Endometrial microvascular endothelial cells (primary cell): Measurements from ENCODE around the gene EP400. TPM values are rescaled to one million over a fixed set of nuclear protein-coding genes. Genes with fewer than 3 reads are reported as not detected.
"Not testable (repeated sequence)": the region's sequence is repeated elsewhere in the genome, so short reads cannot be mapped to it uniquely, and the experiment has no call there.

Experiments used
- in situ Hi-C: cut with HindIII; loops from 2 replicates; pipeline ENCODE4 v1.10.0; 2017; ENCODE audit warnings: low sequenced_read_pairs, low pct_unique_long_range_greater_than_20kb; ENCODE audit errors: inconsistent ontology term
- total RNA-seq: library from RNA; depleted of rRNA; stranded (reverse); fragments of >200 nt; gene quantifications from one replicate; pipeline ENCODE4 v1.2.3, GENCODE V29; 2015; ENCODE audit errors: inconsistent ontology term

EP400 gene
- total RNA-seq, 1 donor from 2014 or later = 10.0 TPM

DNA sequence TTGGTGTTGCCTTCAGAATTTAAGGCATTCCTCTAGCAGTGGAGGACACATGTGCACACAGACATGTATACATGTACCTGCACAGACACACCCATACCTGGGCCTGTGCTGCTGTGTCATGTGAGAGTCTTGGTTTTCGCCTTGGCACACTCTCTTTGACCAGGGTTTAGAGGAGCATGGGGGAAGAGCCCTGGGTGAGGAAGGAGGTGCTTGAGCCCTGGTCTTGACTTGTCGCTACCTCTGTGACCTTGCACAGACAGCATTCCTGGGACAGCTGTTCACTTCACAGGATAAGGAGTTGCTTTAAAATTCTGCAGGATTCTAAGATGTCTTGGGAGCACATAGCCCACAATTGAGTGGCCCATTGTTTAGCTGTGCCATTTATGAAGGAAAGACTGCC lies 99.7 kb downstream of the EP400 start:
- in situ Hi-C loops = no loop called here

DNA sequence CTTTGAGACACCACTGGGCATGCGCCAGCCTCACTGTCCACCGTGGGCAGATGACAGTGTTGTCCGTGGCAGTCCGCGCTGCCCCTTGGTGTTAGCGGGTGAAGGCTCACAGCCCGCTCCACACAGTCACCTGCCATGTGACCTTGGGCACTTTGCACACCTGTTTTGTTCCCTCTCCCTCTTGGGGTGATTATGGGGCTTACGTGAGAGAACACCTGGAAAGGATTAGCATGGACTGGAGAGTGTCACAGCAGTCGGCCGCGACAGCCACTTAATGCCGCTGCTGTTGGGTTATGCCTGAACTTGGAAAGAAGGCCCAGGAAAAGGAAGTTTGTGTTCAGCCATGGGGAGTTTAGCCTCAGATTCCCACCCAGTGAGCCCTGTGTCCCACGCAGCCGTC lies 100.1 kb downstream of the EP400 start:
- in situ Hi-C loops = no loop called here

DNA sequence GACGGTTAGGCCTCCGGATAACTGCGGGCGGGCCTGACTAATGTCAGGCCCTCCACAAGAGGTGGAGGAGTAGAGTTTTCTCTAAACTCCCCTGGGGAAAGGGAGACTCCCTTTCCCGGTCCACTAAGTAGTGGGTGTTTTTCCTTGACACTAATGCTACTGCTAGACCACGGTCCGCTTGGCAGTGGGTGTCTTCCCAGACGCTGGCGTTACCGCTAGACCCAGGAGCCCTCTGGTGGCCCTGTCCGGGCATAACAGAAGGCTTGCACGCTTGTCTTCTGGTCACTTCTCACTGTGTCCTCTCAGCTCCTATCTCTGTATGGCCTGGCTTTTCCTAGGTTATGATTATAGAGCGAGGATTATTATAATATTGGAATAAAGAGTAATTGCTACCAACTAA lies 102.0 kb downstream of the EP400 start:
- in situ Hi-C loops = not testable (repeated sequence)

DNA sequence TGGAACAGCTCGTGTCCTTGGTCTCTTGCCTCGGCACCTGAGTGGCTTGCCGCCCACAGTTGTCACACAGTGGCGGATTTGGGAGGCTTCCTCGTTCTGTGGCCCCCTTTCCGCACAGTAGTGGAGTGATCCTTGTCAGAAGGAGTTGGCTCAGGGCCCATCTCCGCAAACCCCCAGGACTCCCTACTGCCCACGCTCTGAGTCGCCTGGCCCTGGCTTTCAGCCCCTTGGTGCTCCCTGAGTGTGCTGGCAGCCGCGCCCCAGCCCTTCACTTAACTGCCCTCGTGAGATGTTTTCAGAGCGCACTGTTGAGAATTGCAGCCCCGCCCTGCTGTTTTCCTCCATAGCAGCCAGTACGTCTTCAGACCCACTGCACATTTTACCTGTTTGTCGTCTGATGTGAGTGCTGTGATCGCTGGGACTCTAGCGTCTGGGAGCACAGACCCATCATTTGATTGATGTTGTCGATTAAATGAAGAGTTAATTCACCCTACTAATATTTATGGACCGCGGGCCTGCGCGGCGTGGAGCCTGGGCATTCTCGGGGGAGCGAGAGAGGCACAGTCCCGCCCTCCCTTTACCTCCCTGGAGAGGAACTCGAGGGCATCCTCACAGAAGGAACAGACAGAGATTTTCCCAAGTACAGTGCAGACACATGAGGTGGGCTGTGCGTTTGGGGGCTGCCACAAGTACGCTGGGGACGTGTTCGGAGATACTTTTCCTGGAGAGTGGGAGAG lies 102.6 kb downstream of the EP400 start:
- in situ Hi-C loops = no loop called here

DNA sequence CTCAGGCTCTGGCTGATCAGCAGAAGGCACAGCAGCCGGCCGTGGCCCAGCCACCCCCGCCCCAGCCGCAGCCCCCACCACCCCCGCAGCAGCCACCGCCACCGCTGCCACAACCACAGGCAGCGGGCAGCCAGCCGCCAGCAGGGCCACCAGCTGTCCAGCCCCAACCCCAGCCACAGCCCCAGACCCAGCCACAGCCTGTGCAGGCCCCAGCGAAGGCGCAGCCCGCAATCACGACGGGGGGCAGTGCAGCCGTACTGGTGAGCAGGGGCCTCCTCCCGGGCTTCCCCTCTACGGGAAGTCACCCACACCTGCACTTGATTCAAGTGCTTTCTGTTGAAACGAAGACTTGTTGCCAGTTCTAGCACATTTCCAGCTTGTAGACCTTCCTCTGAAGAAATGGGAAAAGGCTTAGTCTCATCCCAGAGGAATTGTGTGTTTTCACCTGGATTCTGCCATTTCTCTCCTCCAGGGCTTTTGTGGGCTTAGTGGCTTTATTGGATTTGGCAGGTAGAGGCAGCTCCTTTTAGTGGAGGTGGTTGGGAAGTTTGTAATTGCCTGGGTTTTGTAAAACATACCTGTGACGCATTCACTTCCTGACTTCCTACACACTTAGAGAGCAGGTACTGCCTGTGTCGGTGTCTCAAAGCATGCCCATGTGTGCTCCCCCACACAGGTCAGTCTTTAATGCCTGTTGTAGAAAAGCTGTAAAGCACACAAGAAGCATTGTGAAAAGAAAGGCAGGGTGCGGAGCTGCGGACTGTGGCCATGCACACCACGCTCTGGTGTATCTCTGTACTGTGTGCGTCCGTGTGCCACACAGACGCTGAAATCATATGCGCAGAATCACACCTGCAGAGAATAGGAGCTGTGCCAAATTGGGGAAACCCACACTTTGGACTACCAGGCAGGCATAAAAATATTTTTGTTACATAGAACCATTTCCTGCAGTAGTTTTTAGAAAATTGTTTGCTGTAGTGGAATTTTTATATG lies 103.9 kb downstream of the EP400 start:
- in situ Hi-C loops = no loop called here

DNA sequence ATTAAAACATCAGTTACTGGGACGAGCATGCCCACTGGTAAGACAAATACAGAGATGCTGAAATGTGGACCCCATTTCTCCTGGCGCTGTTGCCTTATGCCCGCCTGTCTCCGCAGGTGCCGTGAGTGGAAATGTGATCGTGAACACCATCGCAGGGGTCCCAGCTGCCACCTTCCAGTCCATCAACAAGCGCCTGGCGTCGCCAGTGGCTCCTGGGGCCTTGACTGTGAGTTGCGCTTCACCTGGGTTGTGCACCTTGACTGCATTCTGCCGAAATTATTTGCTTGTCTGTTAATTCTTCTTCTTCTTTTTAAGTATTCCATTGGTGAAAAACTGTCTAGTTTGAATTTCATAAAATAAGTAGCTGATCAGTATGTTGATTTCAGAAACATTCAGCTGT lies 105.2 kb downstream of the EP400 start:
- in situ Hi-C loops = no loop called here

DNA sequence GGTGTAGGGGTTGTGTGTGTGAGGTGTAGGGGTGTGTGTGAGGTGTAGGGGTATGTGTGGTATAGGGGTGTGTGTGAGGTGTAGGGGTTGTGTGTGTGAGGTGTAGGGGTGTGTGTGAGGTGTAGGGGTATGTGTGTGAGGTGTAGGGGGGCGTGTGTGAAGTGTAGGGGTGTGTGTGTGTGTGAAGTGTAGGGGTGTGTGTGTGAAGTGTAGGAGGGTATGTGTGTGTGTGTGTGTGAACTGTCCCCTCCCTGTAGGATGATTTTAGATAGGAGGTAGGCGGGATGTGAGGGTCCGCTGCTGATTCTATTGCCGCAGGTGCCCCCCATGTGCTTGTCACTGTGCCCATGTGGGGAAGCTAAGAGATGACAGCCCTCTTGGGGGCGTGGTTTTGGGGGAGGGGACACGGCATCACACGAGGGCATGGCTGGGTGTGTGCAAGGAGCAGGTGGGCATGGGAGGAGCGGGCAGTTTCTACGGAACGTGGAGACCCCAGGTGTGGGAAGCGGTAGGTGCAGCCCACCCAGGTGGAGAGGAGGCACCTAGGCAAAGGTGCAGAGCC lies 105.9 kb downstream of the EP400 start:
- in situ Hi-C loops = no loop called here

DNA sequence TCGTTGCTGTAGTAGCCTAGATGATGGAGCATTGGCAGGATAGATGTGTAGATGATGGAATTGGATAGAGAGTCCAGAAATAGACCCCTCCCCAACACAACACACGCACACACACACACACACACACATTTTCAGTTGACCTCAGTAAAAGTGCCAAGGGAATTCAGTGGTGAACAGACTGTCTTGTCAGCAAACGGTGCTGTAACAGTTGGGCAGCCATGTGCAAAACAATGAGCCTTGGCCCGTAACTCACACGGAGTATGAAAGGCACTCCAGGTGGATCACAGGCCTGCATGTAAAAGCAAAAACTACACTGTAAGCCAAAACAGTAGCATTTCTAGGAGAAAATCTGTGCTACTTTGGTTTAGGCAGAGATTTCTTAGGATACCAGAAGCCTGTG lies 106.6 kb downstream of the EP400 start:
- in situ Hi-C loops = no loop called here

DNA sequence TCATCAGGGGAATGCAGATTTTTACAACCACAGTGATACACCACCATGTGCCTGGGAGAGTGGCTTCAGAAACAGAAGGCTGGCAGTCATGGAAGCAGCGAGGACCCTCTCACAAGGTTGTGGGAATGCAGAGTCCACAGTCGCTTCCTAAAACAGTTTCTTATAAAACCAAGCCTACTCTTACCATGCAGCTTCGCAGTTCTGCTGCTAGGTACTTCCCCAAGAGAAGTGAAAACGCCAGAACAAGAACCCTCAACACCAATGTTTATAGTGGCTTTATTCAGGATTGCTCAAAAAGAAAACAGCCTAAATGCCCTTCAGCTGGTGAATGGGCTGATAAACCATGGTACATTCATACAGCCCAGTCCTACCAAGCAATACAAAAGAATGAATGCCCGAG lies 107.2 kb downstream of the EP400 start:
- in situ Hi-C loops = no loop called here

DNA sequence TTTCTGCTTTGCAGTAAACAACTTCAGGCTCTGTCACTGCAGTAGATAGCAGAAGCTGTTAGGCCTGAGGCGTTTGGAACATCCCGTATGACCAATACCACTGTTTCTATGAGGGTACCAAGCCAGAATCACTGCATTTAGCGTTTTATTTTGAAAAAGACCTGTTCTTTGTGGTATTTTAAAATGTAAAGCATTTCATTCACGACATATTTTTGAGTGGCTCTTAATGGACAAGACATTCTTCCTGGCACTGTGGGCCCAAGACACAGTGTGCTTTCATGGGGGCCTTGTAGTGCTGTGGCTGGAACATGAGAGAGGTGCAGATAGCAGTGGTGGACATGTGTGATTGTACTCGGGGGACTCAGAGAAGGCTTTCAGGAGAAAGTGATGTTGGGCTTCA lies 107.9 kb downstream of the EP400 start:
- in situ Hi-C loops = no loop called here

DNA sequence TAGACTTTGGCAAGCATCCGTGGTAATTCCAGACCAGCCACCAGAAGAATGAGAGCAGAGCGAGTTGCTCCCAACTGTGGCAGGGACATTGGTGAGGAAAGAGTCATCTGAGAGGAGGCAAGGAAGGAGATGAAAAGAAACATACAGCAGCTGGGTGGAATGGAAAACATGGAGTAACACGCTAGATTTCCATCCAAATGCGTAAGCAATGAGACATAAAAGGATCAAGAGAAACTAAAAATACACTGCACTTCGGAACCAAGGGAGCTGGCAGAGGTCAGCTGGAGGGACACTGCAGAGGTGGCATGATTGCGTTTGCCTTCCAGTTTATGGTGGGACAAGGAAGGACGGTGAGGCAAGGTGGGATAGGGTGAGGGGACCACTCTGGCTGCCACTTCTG lies 111.5 kb downstream of the EP400 start:
- in situ Hi-C loops = no loop called here

DNA sequence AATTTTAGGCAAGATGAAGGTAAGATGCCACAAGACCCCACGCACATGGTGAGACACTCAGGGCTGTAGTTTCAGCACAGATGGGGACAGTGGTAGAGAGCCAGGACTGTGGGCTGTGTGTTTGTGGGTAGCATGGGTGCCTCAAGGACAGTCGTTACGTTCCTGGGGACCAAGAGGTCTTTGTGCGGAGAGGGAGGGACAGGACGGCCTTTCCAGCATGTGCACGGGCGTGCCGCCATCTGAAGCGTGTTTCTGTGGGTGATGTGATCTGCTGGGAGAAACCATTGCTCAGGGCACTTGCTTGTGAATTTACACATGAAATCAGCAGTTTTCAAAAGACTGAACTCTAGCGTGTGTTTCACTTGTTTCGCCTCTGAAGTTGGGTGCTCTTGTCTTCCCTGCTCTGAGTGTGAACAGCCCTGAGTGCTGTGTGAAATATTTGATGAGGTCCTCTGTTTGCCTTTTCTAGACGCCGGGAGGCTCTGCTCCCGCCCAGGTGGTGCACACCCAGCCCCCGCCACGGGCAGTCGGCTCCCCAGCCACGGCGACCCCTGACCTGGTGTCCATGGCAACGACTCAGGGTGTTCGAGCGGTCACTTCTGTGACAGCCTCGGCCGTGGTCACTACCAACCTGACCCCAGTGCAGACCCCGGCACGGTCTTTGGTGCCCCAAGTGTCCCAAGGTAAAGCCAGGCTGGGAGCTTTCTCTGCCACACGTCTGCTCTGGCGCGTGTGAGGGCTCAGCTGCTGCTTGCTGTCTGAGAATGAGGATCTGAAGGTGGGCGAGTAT lies 112.1 kb downstream of the EP400 start:
- in situ Hi-C loops = no loop called here

DNA sequence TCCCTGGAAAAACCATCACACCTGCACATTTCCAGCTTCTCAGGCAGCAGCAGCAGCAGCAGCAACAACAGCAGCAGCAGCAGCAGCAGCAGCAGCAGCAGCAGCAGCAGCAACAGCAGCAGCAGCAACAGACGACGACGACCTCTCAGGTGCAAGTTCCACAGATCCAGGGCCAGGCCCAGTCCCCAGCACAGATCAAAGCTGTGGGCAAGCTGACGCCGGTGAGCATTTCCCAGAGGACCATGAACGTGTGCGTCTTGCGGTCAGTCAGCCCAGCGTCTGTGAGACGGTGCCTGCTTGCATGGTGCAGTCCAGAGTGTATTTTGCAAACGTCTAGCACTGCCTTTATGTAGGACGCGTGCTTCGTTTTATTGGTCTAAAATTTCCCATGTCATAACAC lies 112.7 kb downstream of the EP400 start:
- in situ Hi-C loops = no loop called here

DNA sequence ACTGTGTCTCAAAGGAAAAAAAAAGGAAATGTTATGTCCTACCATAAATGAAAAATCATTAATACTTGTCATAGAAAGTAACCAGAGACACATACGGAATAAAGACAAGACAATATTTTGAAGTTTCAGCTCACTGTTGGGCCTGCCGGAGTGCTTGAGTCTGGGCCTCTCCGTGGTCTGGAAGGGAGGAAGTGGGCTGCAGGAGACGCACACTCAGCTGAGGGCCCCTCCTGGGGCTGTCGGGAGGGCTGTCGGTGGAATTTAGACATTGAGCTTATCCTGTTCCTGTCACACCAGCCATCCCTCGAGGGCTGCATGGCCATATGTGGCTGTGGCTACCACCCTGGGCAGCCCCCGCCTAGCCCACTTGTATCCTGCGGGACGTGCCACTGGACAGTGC lies 113.7 kb downstream of the EP400 start:
- in situ Hi-C loops = no loop called here

DNA sequence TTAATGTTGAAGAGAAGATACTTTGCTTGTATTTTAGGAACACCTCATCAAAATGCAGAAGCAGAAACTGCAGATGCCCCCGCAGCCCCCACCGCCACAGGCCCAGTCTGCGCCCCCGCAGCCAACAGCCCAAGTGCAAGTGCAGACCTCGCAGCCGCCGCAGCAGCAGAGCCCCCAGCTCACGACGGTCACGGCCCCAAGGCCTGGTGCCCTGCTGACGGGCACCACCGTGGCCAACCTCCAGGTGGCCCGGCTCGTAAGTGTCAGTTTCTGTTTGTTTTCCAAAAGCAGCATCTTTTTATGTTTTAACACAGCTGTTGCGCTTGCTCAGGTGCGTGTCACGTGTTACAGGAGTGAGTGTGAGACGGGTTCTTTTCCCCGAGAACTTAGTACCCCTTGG lies 114.9 kb downstream of the EP400 start:
- in situ Hi-C loops = no loop called here

DNA sequence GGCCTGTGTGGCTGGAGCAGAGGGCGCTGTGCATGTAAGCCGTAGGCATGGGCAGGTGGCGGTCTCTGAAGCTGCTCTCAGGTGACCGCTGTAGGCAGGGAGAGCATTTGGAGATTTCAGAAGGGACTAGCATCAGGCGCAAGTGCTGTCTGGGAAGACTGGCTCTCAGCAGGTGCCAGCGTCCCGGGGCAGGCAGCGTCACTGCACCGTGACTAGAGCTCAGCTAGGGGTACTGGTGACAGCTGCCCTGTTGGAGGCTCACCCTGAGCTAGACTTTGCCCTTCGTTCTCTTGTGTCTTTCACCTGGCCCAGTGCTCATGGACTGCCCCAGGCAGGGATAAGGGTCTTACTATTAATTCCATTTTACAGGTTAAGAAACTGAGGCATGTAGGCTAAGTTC lies 115.5 kb downstream of the EP400 start:
- in situ Hi-C loops = no loop called here

DNA sequence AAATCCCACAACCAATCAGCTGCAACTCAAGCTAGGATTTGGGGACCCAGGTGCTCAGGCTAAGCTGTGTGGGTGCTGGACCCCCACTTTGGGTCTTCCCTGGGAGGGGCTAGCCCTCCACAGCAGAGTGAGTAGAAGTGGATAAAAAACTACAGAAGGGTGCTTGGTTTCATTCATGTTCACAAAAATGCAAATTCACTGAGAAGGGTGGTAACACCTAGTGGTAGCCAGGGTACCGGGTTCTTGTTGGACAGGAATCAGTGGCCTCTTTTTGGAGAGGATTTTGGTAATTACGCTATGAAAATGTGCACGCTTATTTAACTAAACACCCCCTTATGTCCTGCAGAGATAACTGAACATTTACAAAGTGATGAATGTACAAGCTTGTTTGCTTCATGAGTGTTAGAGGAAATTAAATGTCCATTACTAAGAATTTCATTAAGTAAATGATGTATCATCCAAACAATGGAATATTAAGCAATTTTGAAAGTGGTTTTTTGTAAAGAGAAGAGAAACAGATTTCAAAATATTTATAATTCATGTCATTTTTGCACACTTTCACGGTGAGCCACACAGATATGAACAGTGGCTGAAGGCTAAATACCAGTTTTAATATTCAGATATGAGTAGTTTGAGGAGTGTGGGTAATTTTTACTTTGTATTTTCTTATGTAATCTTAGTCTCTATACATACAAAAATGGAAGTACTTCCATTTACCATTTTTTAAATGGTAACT lies 116.0 kb downstream of the EP400 start:
- in situ Hi-C loops = no loop called here

DNA sequence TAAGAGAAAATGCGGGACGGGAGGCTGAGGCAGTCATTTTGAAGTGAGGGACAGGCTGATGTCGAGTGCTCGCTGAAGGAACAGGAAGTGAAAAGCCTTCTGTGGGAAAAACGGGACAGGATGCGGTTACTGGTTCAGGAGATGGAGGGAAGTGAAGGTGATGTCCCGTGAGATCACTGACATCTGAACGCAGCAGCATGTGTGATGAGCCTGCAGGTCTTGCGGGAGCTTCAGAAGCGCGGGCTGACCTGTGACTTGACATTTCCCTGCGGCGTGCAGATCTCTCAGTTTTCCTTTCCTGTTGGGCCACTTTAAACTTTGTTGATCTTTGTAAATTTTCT lies 116.6 kb downstream of the EP400 start:
- in situ Hi-C loops = no loop called here

DNA sequence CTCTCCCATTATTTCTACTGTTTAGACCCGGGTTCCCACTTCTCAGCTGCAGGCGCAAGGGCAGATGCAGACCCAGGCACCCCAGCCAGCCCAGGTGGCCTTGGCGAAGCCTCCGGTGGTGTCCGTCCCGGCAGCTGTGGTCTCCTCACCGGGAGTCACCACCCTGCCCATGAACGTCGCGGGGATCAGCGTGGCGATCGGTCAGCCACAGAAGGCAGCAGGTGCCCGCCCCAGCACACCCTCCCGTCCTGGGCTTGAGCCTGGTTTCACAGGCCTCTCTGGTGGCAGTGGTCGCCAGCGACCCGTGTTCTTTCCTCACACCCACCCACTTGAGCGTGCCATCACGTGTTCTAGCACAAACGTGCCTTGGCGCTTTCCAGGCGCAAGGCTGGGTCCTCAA lies 117.0 kb downstream of the EP400 start:
- in situ Hi-C loops = no loop called here
